SK-N-SH treated with all-trans-retinoic acid at 6 μM for 48 hours (cell line): ENCODE measurements around the gene SH3BP4.

Experiments used
- ATAC-seq: fragments of 200-7000 bp; cut with Tn5 transposase; 3 replicates; pipeline ENCODE4 v1.9.1; 2020; ENCODE audit warnings: mild to moderate bottlenecking, moderate library complexity
- BACH2 ChIP-seq: fragments of 250-450 bp; sonication (Bioruptor Pico); IDR thresholded peaks from 2 replicates; pipeline ENCODE4 v1.9.0; 2021; ENCODE audit warnings: mild to moderate bottlenecking, borderline replicate concordance
- CSDC2 ChIP-seq: fragments of 250-450 bp; sonication (Bioruptor Pico); IDR thresholded peaks from 2 replicates; pipeline ENCODE4 v1.5.0; 2020; ENCODE audit warnings: mild to moderate bottlenecking, moderate library complexity
- GLIS3 ChIP-seq: fragments of 250-450 bp; sonication (Bioruptor Pico); IDR thresholded peaks from 2 replicates; pipeline ENCODE4 v1.5.0; 2020; ENCODE audit warnings: mild to moderate bottlenecking, moderate library complexity
- ISL1 ChIP-seq: fragments of 250-450 bp; sonication (Bioruptor Pico); IDR thresholded peaks from 2 replicates; pipeline ENCODE4 v2.1.2; 2022; ENCODE audit warnings: mild to moderate bottlenecking, moderate library complexity
- PPARA ChIP-seq: fragments of 250-450 bp; sonication (Bioruptor Pico); IDR thresholded peaks from 2 replicates; pipeline ENCODE4 v1.5.0; 2020; ENCODE audit warnings: mild to moderate bottlenecking, borderline replicate concordance
- TCF4 ChIP-seq: fragments of 250-450 bp; sonication (Bioruptor Pico); IDR thresholded peaks from 2 replicates; pipeline ENCODE4 v1.8.0; 2021; ENCODE audit warnings: mild to moderate bottlenecking, moderate library complexity, borderline replicate concordance
- ZC3H10 ChIP-seq: fragments of 250-450 bp; sonication (Bioruptor Pico); IDR thresholded peaks from 2 replicates; pipeline ENCODE4 v1.5.1; 2021; ENCODE audit warnings: mild to moderate bottlenecking, moderate library complexity
- ZFP3 ChIP-seq: fragments of 250-450 bp; sonication (Bioruptor Pico); IDR thresholded peaks from 2 replicates; pipeline ENCODE4 v1.5.0; 2020; ENCODE audit warnings: mild to moderate bottlenecking, moderate library complexity
- ZNF8 ChIP-seq: fragments of 450-650 bp; formaldehyde crosslinking; IDR thresholded peaks from 2 replicates; pipeline ENCODE4 v1.5.0; 2020; ENCODE audit warnings: mild to moderate bottlenecking, moderate library complexity
- TF ChIP-seq, protein P1 (sequence below): fragments of 250-450 bp; sonication (Bioruptor Pico); IDR thresholded peaks from 2 replicates; pipeline ENCODE4 v1.8.0; 2021; ENCODE audit warnings: low read depth, mild to moderate bottlenecking, moderate library complexity, borderline replicate concordance
- TF ChIP-seq, protein P2 (sequence below): fragments of 250-450 bp; sonication (Bioruptor Pico); IDR thresholded peaks from 2 replicates; pipeline ENCODE4 v1.5.1; 2021; ENCODE audit warnings: mild to moderate bottlenecking, moderate library complexity
- TF ChIP-seq, protein P3 (sequence below): fragments of 250-450 bp; sonication (Bioruptor Pico); IDR thresholded peaks from 2 replicates; pipeline ENCODE4 v1.8.0; 2020; ENCODE audit warnings: mild to moderate bottlenecking, moderate library complexity, borderline replicate concordance
- TF ChIP-seq, protein P4 (sequence below): fragments of 250-450 bp; sonication (Bioruptor Pico); IDR thresholded peaks from 2 replicates; pipeline ENCODE4 v1.5.0; 2020; ENCODE audit warnings: mild to moderate bottlenecking, moderate library complexity
- TF ChIP-seq, protein P5 (sequence below): fragments of 250-450 bp; sonication (Bioruptor Pico); IDR thresholded peaks from 2 replicates; pipeline ENCODE4 v1.5.1; 2020; ENCODE audit warnings: low read depth, mild to moderate bottlenecking, moderate library complexity

The SH3BP4 gene

DNA sequence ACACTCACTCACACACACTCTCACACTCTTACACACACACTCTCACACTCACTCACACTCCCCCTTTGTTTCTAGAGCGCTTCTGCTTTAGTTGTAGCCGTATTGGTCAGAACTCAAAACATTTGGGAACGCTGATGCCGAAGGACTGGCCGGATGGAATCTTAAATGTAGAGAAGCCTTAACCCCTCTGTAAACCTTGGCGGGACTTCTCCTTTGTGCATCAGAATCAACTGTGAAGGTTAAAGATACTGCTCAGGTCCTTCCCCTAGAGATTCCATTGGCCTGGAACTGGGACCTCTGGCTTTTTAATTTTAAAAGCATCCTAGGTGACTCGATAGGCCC lies 18.3 kb downstream of the SH3BP4 start (continued):
- TF ChIP-seq, protein P1, sequence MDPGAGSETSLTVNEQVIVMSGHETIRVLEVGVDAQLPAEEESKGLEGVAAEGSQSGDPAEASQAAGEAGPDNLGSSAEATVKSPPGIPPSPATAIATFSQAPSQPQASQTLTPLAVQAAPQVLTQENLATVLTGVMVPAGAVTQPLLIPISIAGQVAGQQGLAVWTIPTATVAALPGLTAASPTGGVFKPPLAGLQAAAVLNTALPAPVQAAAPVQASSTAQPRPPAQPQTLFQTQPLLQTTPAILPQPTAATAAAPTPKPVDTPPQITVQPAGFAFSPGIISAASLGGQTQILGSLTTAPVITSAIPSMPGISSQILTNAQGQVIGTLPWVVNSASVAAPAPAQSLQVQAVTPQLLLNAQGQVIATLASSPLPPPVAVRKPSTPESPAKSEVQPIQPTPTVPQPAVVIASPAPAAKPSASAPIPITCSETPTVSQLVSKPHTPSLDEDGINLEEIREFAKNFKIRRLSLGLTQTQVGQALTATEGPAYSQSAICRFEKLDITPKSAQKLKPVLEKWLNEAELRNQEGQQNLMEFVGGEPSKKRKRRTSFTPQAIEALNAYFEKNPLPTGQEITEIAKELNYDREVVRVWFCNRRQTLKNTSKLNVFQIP (CRISPR knock-in tag): no peak
- TF ChIP-seq, protein P2, sequence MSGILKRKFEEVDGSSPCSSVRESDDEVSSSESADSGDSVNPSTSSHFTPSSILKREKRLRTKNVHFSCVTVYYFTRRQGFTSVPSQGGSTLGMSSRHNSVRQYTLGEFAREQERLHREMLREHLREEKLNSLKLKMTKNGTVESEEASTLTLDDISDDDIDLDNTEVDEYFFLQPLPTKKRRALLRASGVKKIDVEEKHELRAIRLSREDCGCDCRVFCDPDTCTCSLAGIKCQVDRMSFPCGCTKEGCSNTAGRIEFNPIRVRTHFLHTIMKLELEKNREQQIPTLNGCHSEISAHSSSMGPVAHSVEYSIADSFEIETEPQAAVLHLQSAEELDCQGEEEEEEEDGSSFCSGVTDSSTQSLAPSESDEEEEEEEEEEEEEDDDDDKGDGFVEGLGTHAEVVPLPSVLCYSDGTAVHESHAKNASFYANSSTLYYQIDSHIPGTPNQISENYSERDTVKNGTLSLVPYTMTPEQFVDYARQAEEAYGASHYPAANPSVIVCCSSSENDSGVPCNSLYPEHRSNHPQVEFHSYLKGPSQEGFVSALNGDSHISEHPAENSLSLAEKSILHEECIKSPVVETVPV (CRISPR knock-in tag): no peak
- TF ChIP-seq BACH2 (CRISPR knock-in tag) (no peak), ZC3H10 (CRISPR knock-in tag) (no peak)

DNA sequence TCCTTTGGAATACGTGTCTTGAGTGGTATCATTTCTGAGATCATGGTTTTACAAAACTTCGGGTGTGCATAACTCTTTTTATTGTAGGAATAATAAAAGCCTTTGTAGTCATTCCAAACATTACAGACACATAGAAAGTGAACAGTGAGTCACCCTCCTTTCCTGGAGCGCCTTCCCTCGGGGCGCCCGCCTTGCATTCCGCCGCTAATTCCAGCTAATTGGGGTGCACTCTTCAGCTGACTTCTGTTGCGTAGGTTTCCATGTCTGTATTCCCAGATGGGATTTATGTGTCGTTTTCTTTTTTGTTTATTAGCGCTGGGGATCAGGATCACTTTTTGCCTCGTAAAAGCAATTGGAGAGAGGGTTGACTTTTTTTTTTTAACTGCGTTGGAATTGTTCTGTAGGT lies 18.7 kb downstream of the SH3BP4 start:
- peak; percentile 19 for ATAC-seq
- TF ChIP-seq ZNF8 (CRISPR knock-in tag): no peak
- TF ChIP-seq ISL1 (CRISPR knock-in tag): peak; percentile 61
- TF ChIP-seq, protein P3, sequence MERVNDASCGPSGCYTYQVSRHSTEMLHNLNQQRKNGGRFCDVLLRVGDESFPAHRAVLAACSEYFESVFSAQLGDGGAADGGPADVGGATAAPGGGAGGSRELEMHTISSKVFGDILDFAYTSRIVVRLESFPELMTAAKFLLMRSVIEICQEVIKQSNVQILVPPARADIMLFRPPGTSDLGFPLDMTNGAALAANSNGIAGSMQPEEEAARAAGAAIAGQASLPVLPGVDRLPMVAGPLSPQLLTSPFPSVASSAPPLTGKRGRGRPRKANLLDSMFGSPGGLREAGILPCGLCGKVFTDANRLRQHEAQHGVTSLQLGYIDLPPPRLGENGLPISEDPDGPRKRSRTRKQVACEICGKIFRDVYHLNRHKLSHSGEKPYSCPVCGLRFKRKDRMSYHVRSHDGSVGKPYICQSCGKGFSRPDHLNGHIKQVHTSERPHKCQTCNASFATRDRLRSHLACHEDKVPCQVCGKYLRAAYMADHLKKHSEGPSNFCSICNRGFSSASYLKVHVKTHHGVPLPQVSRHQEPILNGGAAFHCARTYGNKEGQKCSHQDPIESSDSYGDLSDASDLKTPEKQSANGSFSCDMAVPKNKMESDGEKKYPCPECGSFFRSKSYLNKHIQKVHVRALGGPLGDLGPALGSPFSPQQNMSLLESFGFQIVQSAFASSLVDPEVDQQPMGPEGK (CRISPR knock-in tag): no peak
- TF ChIP-seq ZFP3 (CRISPR knock-in tag): no peak
- no peak for TF ChIP-seq ZC3H10 (CRISPR knock-in tag)
- no peak for TF ChIP-seq BACH2 (CRISPR knock-in tag)
- no peak for TF ChIP-seq TCF4 (CRISPR knock-in tag)
- TF ChIP-seq, protein P4, sequence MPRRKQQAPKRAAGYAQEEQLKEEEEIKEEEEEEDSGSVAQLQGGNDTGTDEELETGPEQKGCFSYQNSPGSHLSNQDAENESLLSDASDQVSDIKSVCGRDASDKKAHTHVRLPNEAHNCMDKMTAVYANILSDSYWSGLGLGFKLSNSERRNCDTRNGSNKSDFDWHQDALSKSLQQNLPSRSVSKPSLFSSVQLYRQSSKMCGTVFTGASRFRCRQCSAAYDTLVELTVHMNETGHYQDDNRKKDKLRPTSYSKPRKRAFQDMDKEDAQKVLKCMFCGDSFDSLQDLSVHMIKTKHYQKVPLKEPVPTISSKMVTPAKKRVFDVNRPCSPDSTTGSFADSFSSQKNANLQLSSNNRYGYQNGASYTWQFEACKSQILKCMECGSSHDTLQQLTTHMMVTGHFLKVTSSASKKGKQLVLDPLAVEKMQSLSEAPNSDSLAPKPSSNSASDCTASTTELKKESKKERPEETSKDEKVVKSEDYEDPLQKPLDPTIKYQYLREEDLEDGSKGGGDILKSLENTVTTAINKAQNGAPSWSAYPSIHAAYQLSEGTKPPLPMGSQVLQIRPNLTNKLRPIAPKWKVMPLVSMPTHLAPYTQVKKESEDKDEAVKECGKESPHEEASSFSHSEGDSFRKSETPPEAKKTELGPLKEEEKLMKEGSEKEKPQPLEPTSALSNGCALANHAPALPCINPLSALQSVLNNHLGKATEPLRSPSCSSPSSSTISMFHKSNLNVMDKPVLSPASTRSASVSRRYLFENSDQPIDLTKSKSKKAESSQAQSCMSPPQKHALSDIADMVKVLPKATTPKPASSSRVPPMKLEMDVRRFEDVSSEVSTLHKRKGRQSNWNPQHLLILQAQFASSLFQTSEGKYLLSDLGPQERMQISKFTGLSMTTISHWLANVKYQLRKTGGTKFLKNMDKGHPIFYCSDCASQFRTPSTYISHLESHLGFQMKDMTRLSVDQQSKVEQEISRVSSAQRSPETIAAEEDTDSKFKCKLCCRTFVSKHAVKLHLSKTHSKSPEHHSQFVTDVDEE (CRISPR knock-in tag): no peak

DNA sequence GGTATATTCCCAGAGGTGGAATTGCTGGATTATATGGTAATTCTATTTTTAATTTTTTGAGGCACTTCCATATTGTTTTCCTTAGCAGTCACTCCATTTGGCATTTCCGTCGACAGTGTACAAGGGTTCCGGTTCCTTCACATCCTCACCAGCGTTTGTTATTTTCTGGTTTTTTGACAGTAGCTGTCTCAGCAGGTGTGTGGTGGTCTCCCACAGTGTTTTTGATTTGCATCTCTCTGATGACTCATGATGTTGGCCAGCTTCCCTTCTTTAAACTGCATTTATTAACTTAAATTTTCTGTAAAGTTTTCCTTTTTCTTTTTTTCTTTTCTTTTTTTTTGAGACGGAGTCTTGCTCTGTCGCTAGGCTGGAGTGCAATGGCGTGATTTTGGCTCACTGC lies 19.7 kb downstream of the SH3BP4 start:
- no peak for ATAC-seq
- TF ChIP-seq, protein P5, sequence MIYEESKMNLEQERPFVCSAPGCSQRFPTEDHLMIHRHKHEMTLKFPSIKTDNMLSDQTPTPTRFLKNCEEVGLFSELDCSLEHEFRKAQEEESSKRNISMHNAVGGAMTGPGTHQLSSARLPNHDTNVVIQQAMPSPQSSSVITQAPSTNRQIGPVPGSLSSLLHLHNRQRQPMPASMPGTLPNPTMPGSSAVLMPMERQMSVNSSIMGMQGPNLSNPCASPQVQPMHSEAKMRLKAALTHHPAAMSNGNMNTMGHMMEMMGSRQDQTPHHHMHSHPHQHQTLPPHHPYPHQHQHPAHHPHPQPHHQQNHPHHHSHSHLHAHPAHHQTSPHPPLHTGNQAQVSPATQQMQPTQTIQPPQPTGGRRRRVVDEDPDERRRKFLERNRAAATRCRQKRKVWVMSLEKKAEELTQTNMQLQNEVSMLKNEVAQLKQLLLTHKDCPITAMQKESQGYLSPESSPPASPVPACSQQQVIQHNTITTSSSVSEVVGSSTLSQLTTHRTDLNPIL: no peak
- TF ChIP-seq, protein P3 (CRISPR knock-in tag): no peak
- TF ChIP-seq CSDC2 (CRISPR knock-in tag): no peak

DNA sequence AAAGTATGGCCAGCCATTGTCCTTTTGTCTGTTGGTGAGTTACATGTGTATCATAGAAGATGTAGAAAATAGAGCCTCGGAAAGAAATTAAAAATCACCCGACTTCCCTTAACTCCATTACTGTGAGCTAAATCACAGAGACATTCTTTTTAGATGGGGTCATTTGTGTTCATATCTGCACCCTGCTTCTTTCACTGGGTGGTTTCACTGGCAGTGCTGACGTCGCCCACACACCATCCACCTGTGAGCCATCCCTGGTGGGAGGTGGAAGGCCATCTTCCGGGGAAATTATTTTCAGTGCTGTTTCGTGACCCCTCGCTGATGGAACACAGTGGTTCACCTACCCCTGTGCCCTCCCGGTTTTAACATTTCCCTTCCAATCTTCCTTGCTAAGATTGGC lies 21.2 kb downstream of the SH3BP4 start:
- peak; percentile 31; the same call in 1 of the 2 replicates for TF ChIP-seq ISL1 (CRISPR knock-in tag)
- no peak for TF ChIP-seq PPARA (CRISPR knock-in tag)
- TF ChIP-seq GLIS3 (CRISPR knock-in tag): no peak
- TF ChIP-seq ZFP3 (CRISPR knock-in tag): 0 out of 2 replicates have a peak, but pooled peaks have one; percentile 14
- ATAC-seq: peak; percentile 37
